PFSK-1 (cell line): ENCODE results near the gene DEFB123.

Experiments
- FOXP2 ChIP-seq: optimal IDR thresholded peaks from 2 replicates; pipeline ENCODE3; 2011; ENCODE audit warnings: borderline replicate concordance, control low read depth, inconsistent platforms; ENCODE audit not compliant: insufficient read depth; ENCODE audit errors: extremely low read length, extremely low read depth
- POLR2AphosphoS5 ChIP-seq: IDR thresholded peaks from 2 replicates; pipeline ENCODE4 v1.6.1; 2012; ENCODE audit warnings: low read depth, mild to moderate bottlenecking, control low read depth, low read length, moderate library complexity
- REST ChIP-seq, 2 experiments: IDR thresholded peaks; 2 replicates each; pipeline versions ENCODE4 v1.6.1 to v1.8.0; 2011 to 2012; ENCODE audit warnings: low read depth in 2 of 2, low read length in 2 of 2, control low read depth in 1 of 2, inconsistent platforms in 1 of 2, mild to moderate bottlenecking in 1 of 2, moderate library complexity in 1 of 2; ENCODE audit not compliant: insufficient read depth in 1 of 2
- SIN3A ChIP-seq: IDR thresholded peaks from 2 replicates; pipeline ENCODE4 v1.6.1; 2012; ENCODE audit warnings: mild to moderate bottlenecking, low read length, moderate library complexity, borderline replicate concordance; ENCODE audit not compliant: insufficient read depth
- TAF1 ChIP-seq: IDR thresholded peaks from 2 replicates; pipeline ENCODE4 v1.6.1; 2012; ENCODE audit warnings: low read length, control low read depth, borderline replicate concordance; ENCODE audit not compliant: insufficient read depth

- TF ChIP-seq REST (IDR thresholded peaks at IDR 0.05; ENCODE audit: insufficient read depth in 1 of 2, low read depth in 2 of 2, low read length in 2 of 2) (no peak), POLR2AphosphoS5 (no peak), SIN3A (no peak), FOXP2 (no peak), TAF1 (no peak)
Observed at GRCh38 chr20:31392836-31393235, 47.6 kb upstream of the DEFB123 start.
